AG04450 (cell line): ENCODE data around the gene CCDC169. TPM values are rescaled to one million over a fixed set of nuclear protein-coding genes. Genes with fewer than 3 reads are reported as not detected.

Source experiments
- CTCF ChIA-PET: fragments of 300-600, 350-600 bp; formaldehyde crosslinking; extraction: SDS; loops from one replicate; lab custom pipeline; 2022; ENCODE audit warnings: antibody characterized with exemption, inconsistent platforms; lab: Charles Lee
- POLR2A ChIA-PET: fragments of 350-600 bp; formaldehyde crosslinking; extraction: SDS; loops from one replicate; lab custom pipeline; 2021; ENCODE audit warnings: antibody characterized with exemption, inconsistent platforms; lab: Yijun Ruan, JAX
- DNase-seq: peaks from one replicate; pipeline ENCODE4 v3.0.0-alpha.2; 2011; ENCODE audit warnings: low read depth, low spot score
- H3K27ac ChIP-seq: one replicate; pipeline ENCODE4 v1.5.1; 2012; ENCODE audit warnings: low read depth, low read length, control low read depth
- H3K27me3 ChIP-seq: one replicate; pipeline ENCODE4 v1.6.0; 2012; ENCODE audit warnings: low read length; ENCODE audit not compliant: control insufficient read depth, insufficient read depth
- H3K4me3 ChIP-seq: 2 replicates; pipeline ENCODE4 v1.5.1; 2011; ENCODE audit warnings: mild to moderate bottlenecking, low read depth, low read length, control low read depth
- H3K9me3 ChIP-seq: 2 replicates; pipeline ENCODE4 v1.5.1; 2012; ENCODE audit warnings: low read length; ENCODE audit not compliant: control insufficient read depth, insufficient read depth
- polyA plus RNA-seq: library from polyadenylated mRNA; depleted of rRNA; stranded (reverse); fragments of >200 nt; gene quantifications from 2 replicates; pipeline ENCODE4 v1.2.3, GENCODE V29; 2011; rRNA removed
- small RNA-seq: library from RNA; depleted of rRNA; stranded (forward); fragments of <200 nt; gene quantifications from one replicate; pipeline ENCODE3, GENCODE V24; 2012; ENCODE audit warnings: low read depth; ENCODE audit not compliant: insufficient read length
- TF ChIP-seq, protein P1 (sequence below): IDR thresholded peaks from 2 replicates; pipeline ENCODE4 v1.5.1; 2011; ENCODE audit warnings: low read depth, low read length, control low read depth, inconsistent platforms

The CCDC169 gene
- polyA plus RNA-seq, 1 experiment = 2.2 TPM

DNA sequence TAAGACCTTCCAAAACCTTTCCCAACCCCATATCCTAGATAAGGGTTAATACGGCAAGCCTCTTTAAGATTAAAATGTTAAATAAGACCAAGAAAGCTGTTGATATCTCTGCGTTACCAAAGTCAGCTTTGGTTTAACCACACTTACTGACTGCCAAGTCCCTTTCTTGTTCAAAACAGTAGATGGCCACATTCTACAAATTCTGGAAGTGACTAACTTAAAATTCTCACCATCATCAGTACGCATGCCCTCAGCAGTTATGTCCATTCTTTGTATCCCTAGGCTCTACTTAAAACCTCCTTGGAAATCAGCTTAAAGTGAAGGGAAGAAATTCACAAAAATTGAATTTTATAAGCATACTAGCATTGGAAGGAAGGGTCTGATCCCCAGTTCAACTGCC is 106.8 kb downstream of the CCDC169 start:
- Histone ChIP-seq H3K27me3 (no peaks in the 10 kb centered on the region), H3K9me3 (no peaks in the 10 kb centered on the region), H3K27ac (no peak overlapping the region), H3K4me3 (no peak overlapping the region)
- CTCF ChIA-PET = no interaction called here
- no peak for DNase-seq
- POLR2A ChIA-PET = no interaction called here
- TF ChIP-seq, protein P1, sequence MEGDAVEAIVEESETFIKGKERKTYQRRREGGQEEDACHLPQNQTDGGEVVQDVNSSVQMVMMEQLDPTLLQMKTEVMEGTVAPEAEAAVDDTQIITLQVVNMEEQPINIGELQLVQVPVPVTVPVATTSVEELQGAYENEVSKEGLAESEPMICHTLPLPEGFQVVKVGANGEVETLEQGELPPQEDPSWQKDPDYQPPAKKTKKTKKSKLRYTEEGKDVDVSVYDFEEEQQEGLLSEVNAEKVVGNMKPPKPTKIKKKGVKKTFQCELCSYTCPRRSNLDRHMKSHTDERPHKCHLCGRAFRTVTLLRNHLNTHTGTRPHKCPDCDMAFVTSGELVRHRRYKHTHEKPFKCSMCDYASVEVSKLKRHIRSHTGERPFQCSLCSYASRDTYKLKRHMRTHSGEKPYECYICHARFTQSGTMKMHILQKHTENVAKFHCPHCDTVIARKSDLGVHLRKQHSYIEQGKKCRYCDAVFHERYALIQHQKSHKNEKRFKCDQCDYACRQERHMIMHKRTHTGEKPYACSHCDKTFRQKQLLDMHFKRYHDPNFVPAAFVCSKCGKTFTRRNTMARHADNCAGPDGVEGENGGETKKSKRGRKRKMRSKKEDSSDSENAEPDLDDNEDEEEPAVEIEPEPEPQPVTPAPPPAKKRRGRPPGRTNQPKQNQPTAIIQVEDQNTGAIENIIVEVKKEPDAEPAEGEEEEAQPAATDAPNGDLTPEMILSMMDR = no peak

GRCh38 chr13:36188441-36188840 is 109.2 kb downstream of the CCDC169 start:
- no peak overlapping the region for H3K27ac ChIP-seq
- POLR2A ChIA-PET = no interaction called here
- H3K27me3 ChIP-seq = no peaks in the 10 kb centered on the region
- H3K9me3 ChIP-seq = no peaks in the 10 kb centered on the region
- no peak for DNase-seq
- no peak overlapping the region for H3K4me3 ChIP-seq
- TF ChIP-seq, protein P1 = no peak
- CTCF ChIA-PET = interaction anchor here (0.6 kb wide), 1 partner anchor 91 kb away, joined by 3 read pairs; no protein-coding TSS in a partner anchor

GRCh38 chr13:36183901-36184300 is 113.7 kb downstream of the CCDC169 start:
- Histone ChIP-seq H3K9me3 (no peaks in the 10 kb centered on the region), H3K27me3 (no peaks in the 10 kb centered on the region), H3K27ac (no peak overlapping the region), H3K4me3 (no peak overlapping the region)
- POLR2A ChIA-PET = no interaction called here
- CTCF ChIA-PET = no interaction called here
- TF ChIP-seq, protein P1 = no peak
- DNase-seq = no peak

Small RNAs within 50 kb of the gene (small RNA-seq; reads per million reads assigned to genes)
- not detected for gene RNU6-71P

Other genes starting within 250 kb of the CCDC169 start
- not detected in 2 replicates for gene DCLK1, start 166.4 kb downstream of the CCDC169 start, polyA plus RNA-seq
- 0.14 and 0.35 TPM in 2 replicates for gene SOHLH2, start 83.3 kb downstream of the CCDC169 start, polyA plus RNA-seq
- 69.7 and 94.6 TPM in 2 replicates for gene SPART, start 48.6 kb upstream of the CCDC169 start, polyA plus RNA-seq
- not detected in 2 replicates for gene CCNA1, start 134.7 kb upstream of the CCDC169 start, polyA plus RNA-seq